NCI-H524 (cell line): ENCODE measurements around the gene CCNY.

Experiments
- DNase-seq, 2 experiments: peaks; one replicate each; lab custom pipeline; 2025; lab: John Stamatoyannopoulos, UW

Gene CCNY

GRCh38 chr10:35355971-35356724 lies 19.8 kb downstream of the CCNY start:
- DNase-seq: no peak

- peak in 1 of 2 experiments; percentile 2 for DNase-seq
Measured at GRCh38 chr10:35356725-35357092, 20.4 kb downstream of the CCNY start.

GRCh38 chr10:35359056-35359455 lies 22.7 kb downstream of the CCNY start:
- peak; percentile 34 to 78 for DNase-seq

- no peak for DNase-seq
Measured at GRCh38 chr10:35359873-35360272, 23.6 kb downstream of the CCNY start.

GRCh38 chr10:35362701-35363350 lies 26.5 kb downstream of the CCNY start:
- DNase-seq: no peak

GRCh38 chr10:35363587-35363986 lies 27.3 kb downstream of the CCNY start:
- DNase-seq: no peak

GRCh38 chr10:35364808-35365207 lies 28.5 kb downstream of the CCNY start:
- no peak for DNase-seq

- no peak for DNase-seq
Measured at GRCh38 chr10:35365994-35366393, 29.7 kb downstream of the CCNY start.

- no peak for DNase-seq
Measured at GRCh38 chr10:35367107-35367859, 31.0 kb downstream of the CCNY start.

GRCh38 chr10:35367982-35368381 lies 31.7 kb downstream of the CCNY start:
- no peak for DNase-seq

GRCh38 chr10:35368485-35369048 lies 32.3 kb downstream of the CCNY start:
- DNase-seq: no peak

- no peak for DNase-seq
Measured at GRCh38 chr10:35369049-35369611, 32.8 kb downstream of the CCNY start.

- no peak for DNase-seq
Measured at GRCh38 chr10:35371731-35372130, 35.4 kb downstream of the CCNY start.

GRCh38 chr10:35372329-35372728 lies 36.0 kb downstream of the CCNY start:
- DNase-seq: no peak

GRCh38 chr10:35375091-35375765 lies 38.9 kb downstream of the CCNY start:
- no peak for DNase-seq

- DNase-seq: no peak
Measured at GRCh38 chr10:35377050-35377728, 40.9 kb downstream of the CCNY start.

GRCh38 chr10:35378541-35379210 lies 42.4 kb downstream of the CCNY start:
- no peak for DNase-seq

GRCh38 chr10:35379226-35380137 lies 43.2 kb downstream of the CCNY start:
- no peak for DNase-seq

GRCh38 chr10:35382096-35382495 lies 45.8 kb downstream of the CCNY start:
- no peak for DNase-seq
